GM19372 (cell line): ENCODE data around the gene GRM4.
"Not testable (repeated sequence)": the region's sequence is repeated elsewhere in the genome, so short reads cannot be mapped to it uniquely, and the experiment has no call there.

ENCODE experiments used
- ATAC-seq: cut with Tn5 transposase; IDR thresholded peaks from one replicate; pipeline ENCODE4 v1.9.1; 2021; ENCODE audit warnings: mild to moderate bottlenecking, low read depth, moderate library complexity; ENCODE audit not compliant: unreplicated experiment

The GRM4 gene

DNA sequence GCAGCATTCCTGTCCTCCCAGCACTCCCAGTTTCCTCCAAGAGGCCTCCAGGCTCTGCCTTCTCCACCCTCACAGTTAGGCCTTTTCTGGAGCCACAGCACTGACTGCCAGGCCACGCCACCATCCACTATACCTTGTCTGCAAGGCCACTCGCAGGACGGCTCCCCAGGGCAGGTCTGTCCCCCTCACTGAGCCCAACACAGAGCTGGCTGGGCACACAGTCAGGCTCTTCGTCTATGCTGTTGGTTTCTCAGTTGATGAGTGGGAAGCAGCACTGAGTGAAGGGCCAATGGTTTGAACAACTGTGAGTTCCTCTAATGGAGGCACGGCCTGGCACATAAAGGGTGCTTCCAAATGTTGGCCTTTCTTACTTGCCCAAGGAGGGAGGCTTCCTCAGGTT, 95.2 kb downstream of the GRM4 start:
- no peak for ATAC-seq

GRCh38 chr6:34049395-34050342, 96.2 kb downstream of the GRM4 start:
- ATAC-seq, result no peak

- ATAC-seq, result no peak
Observed at GRCh38 chr6:34047913-34048867, 97.7 kb downstream of the GRM4 start.

DNA sequence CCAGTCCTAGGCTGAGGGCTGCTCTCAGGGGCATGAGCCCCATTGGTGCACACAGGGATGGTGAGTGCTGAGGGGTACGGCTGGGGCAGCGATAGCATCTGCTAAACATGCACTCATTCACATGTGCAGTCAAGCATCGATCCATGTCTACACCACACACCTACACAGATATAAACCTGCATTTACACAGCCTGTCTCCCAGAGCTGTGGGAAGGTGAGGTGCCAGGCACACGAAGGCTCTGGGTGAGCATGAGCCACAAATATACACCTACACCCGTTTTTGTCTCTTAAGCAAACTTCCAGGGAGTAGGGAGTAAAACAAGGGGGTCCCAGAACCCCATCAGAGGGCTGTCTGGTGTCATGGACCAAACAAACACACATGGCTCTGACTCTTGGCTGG, 99.3 kb downstream of the GRM4 start:
- no peak for ATAC-seq

- ATAC-seq, result no peak
Observed at GRCh38 chr6:34045771-34046170, 100.1 kb downstream of the GRM4 start.

GRCh38 chr6:34044945-34045595, 100.8 kb downstream of the GRM4 start:
- ATAC-seq, result no peak

- ATAC-seq, result no peak
Observed at GRCh38 chr6:34043359-34043758, 102.5 kb downstream of the GRM4 start.

- ATAC-seq, result not testable (repeated sequence)
Observed at GRCh38 chr6:34041998-34042397, 103.9 kb downstream of the GRM4 start.

DNA sequence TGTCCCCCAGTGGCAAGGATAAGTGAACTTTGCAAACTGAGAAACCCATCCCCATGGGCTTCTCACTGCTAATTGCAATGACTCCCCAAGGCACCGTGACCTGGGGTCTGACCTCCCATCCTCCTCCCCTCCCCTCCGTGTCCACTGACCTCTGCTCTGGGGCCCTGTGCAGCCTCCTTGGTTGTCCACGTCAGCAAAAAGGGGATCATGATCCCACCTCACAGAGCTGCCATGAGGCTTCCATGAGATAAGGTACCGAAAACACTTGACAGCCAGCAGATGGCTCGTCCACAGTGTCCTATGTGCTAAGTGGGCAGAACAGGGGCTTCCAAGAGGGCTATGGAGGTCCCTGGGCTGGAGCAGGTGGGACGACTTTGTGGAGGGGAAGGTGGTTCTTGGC, 104.5 kb downstream of the GRM4 start:
- ATAC-seq, result no peak

DNA sequence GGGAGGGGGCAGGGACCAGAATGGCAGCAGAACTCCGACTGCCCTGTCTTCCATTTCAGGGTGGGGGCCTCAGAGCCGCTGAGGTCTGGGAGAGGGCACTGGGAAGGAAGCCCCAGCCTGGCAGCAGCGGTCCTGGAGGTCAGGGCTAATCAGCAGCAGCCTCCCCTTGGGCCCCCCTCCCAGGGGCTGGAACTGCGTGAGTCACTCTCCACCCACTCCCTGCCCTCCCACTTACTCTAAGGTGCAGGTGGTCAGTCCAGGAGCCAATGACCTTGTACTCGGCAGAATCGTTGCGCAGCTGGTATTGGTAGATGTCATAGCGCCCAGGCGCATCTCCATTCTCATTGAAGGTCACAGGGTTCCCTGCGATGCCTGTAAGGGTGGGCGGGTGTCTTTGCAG, 105.9 kb downstream of the GRM4 start:
- no peak for ATAC-seq

GRCh38 chr6:34037151-34037550, 108.7 kb downstream of the GRM4 start:
- ATAC-seq, result no peak

GRCh38 chr6:34036357-34037069, 109.4 kb downstream of the GRM4 start:
- ATAC-seq, result no peak

DNA sequence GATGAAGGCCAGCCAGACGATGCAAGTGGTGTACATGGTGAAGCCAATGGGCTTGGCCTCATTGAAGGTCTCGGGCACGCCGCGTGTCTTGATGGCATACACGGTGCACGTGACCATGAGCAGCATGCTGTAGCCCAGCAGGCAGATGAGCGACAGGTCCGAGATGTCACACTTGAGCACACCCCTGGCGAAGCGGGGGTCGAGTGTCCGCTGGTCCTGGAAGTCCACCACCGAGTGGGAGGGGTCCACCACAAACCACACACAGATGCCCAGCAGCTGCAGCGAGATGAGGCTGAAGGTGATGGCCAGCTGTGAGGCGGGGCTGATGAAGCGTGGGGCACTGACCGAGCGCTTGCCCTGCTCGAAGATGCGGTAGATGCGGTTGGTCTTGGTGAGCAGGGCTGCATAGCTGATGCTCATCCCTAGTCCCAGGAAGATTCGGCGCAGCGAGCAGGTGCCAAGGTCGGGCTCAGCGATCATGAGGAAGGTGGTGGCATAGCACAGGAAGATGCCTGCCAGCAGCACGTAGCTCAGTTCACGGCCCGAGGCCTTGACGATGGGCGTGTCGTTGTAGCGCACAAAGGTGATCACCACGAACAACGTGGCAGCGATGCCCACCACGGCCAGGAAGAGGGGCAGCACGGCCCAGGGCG, 110.1 kb downstream of the GRM4 start:
- ATAC-seq, result no peak

DNA sequence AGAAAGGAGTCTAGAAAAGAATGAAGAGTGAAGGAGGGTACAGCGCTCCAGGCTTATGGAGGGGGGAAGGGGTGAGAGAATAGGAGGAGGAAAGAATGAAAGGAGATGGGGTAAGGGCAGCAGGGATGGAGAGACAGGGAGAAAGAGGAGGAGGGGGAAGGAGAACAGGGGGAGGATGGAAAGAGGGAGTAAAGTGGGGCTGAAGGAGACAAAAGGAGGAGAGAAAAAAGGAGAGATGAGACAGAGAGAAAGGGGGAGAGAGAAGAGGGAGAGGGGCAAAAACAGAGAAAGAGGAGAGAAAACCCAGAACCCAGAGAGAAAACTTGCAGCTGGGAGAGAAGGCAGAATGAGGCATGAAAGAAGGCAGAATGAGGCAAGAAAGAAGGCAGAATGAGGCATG, 110.7 kb downstream of the GRM4 start:
- no peak for ATAC-seq

GRCh38 chr6:34032856-34033255, 113.0 kb downstream of the GRM4 start:
- ATAC-seq, result no peak

GRCh38 chr6:34031625-34032383, 114.1 kb downstream of the GRM4 start:
- no peak for ATAC-seq

DNA sequence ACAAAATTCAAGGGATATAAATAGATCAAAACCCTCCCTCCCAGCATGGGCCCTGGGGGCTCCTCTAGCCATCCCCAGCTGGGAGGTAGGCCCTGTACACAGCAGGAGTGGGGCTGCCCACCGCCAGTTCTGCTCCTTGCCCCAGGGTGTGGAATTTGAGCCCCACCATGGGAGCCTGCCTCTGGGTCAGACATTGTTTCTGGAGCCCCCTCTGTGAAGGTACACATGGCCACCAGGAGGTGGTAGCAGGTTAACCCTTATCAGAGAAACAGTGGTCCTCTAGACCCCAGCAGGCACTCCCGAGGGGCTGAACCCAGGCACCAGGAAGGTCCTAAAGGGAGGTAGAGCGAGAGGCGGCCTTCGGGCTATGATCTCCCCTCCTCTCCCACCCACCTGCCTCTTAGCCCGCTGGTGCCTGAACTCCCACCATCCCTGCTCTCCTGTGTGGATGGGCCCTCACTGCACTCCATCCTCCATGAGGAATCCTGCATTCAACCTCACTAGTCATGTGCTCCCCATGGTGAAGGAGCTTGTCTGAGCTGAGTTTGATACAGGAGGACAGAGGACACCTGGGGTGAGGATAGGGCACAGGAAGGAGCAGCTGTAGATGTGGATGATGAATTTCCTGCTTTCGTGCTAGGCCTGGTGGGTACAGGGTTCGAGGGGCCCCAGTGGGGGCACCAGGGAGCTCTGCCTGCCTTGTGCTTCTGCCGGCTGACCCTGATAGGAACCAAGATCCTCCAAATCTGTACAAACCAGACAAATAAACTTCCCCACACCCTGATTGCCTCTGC, 114.9 kb downstream of the GRM4 start:
- no peak for ATAC-seq
